ENCODE measurements around the gene CDK5R2.

GRCh38 chr2:218927422-218927821 lies 32.0 kb upstream of the CDK5R2 start:
- TF ChIP-seq EZH2 (IDR thresholded peaks at IDR 0.05; ENCODE audit: insufficient read depth, poor library complexity, severe bottlenecking) (no peak), EZH2phosphoT487 (IDR thresholded peaks at IDR 0.05; ENCODE audit: insufficient read depth, low read depth) (no peak)

Data from GM23248 (cell line).